GM12872 (cell line): Measurements from ENCODE around the gene ZNF609.

Source experiments
- TF ChIP-seq, protein P1 (sequence below): IDR thresholded peaks from 3 replicates; pipeline ENCODE4 v1.5.1; 2011; ENCODE audit warnings: low read depth, mild to moderate bottlenecking, low read length, moderate library complexity; ENCODE audit not compliant: insufficient read depth

ZNF609 gene

DNA sequence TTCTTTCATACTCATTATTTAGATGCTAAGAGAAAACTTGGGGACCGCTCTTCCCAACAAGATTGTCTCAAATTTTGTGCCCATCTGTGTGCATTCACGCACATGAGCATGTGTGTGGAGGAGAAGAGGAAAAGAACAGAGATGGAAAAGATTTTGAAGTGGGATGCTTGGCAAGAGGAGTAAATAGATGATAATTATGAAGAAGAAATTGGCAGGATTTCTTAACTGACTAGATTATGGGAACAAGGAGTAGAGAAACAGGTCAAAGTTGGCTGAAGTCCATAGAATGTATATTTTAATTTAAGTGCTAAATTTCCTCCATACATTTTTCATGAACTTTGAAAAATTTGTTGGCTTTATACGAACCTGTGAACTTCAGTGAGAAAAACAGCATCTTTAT, 100.1 kb downstream of the ZNF609 start:
- TF ChIP-seq, protein P1, sequence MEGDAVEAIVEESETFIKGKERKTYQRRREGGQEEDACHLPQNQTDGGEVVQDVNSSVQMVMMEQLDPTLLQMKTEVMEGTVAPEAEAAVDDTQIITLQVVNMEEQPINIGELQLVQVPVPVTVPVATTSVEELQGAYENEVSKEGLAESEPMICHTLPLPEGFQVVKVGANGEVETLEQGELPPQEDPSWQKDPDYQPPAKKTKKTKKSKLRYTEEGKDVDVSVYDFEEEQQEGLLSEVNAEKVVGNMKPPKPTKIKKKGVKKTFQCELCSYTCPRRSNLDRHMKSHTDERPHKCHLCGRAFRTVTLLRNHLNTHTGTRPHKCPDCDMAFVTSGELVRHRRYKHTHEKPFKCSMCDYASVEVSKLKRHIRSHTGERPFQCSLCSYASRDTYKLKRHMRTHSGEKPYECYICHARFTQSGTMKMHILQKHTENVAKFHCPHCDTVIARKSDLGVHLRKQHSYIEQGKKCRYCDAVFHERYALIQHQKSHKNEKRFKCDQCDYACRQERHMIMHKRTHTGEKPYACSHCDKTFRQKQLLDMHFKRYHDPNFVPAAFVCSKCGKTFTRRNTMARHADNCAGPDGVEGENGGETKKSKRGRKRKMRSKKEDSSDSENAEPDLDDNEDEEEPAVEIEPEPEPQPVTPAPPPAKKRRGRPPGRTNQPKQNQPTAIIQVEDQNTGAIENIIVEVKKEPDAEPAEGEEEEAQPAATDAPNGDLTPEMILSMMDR, result no peak

GRCh38 chr15:64560998-64561397, 100.6 kb downstream of the ZNF609 start:
- TF ChIP-seq, protein P1, result no peak

DNA sequence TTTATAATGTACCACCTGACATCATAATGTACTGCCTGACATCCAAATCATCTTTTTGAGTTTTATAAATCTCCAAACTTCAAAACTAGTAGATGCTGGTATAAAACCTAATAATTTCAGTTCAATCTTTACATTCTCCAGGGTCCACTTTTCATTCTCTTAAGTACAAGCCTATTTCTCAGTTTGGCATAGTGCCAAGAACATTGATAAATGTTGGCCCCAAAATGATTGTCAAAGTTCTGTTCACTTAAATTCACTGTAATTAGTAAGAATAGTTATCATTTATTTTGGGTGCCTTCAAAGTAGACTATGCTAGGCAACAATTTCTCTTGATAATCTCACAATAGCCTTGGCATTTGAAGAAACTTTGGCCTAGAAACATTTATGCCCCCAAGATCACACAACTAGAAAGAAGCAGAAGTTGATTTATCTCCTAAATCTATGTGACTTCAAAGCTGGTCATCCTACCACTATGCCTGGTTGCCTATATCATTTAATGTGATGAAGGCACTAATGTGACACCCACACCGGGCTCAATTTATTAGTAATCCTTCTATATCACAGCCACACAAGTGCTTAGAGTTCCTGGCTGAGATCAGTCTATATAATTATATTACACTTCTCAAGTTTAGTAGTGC, 101.7 kb downstream of the ZNF609 start:
- TF ChIP-seq, protein P1, result no peak

DNA sequence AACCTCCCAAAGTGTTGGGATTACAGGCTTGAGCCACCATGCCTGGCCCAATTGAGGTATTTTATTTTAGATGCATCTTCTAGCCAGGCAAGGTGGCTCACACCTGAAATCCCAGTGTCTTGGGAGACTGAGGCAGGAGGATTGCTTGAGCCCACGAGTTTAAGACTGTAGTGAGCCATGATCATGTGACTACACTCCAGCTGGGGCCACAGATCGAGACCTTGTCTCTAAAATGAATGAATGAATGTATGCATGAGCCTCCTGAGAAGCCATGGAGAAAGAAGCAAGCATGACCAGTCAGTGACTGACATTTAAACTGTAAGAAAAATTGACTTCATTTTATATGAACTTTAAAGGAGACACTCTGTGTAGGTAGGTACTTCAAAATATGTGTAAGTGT, 105.7 kb downstream of the ZNF609 start:
- TF ChIP-seq, protein P1, result no peak

GRCh38 chr15:64566629-64567427, 106.5 kb downstream of the ZNF609 start:
- TF ChIP-seq, protein P1, result no peak

DNA sequence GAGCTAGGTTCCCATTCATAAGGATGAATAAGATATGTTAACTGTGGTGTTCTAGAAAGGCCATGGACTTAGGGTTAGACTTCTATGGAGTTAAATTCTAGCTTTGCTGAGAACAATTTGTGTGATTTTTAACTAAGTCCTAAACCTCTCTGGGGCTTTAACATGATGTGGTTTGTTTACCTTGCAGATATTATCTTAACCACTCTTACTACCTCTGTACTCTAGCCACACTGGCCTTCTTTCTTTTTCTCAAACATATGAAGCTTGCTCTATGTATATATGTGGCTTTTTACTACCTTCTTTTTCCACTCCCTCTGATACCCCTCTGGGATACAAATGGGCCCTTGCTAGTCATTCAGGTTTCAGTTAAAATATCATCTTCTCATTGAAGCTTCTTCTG, 108.4 kb downstream of the ZNF609 start:
- TF ChIP-seq, protein P1, result no peak

- TF ChIP-seq, protein P1, result no peak
Observed at GRCh38 chr15:64571857-64572291, 111.5 kb downstream of the ZNF609 start.
